ENCODE results near the gene ERLEC1.

DNA sequence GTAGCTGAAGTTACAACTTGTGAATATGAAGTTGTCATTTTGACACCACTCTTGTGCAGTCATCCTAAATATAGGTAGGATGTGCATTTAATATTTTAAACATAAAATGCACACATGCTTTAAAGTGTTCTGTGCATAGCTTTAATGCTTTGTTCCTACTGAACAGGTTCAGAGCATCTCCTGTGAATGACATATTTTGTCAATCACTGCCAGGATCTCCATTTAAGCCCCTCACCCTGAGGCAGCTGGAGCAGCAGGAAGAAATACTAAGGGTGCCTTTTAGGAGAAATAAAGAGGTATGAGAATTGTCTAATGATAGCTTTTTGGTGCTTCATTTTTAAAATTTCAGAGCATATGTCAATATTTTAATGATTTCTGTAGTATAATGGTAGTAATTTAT lies 14.7 kb downstream of the ERLEC1 start:
- no peak for TF ChIP-seq CSDC2 (CRISPR knock-in tag; IDR thresholded peaks at IDR 0.05)
- no peak for TF ChIP-seq ZNF70 (CRISPR knock-in tag; IDR thresholded peaks at IDR 0.05)
- TF ChIP-seq RARB (CRISPR knock-in tag; IDR thresholded peaks at IDR 0.05), result no peak
- no peak for TF ChIP-seq ARNTL (CRISPR knock-in tag; IDR thresholded peaks at IDR 0.05; ENCODE audit: borderline replicate concordance, low read depth)
- no peak for TF ChIP-seq ZFP30 (CRISPR knock-in tag; IDR thresholded peaks at IDR 0.05)
- TF ChIP-seq, protein P1, sequence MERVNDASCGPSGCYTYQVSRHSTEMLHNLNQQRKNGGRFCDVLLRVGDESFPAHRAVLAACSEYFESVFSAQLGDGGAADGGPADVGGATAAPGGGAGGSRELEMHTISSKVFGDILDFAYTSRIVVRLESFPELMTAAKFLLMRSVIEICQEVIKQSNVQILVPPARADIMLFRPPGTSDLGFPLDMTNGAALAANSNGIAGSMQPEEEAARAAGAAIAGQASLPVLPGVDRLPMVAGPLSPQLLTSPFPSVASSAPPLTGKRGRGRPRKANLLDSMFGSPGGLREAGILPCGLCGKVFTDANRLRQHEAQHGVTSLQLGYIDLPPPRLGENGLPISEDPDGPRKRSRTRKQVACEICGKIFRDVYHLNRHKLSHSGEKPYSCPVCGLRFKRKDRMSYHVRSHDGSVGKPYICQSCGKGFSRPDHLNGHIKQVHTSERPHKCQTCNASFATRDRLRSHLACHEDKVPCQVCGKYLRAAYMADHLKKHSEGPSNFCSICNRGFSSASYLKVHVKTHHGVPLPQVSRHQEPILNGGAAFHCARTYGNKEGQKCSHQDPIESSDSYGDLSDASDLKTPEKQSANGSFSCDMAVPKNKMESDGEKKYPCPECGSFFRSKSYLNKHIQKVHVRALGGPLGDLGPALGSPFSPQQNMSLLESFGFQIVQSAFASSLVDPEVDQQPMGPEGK (CRISPR knock-in tag; IDR thresholded peaks at IDR 0.05; ENCODE audit: borderline replicate concordance), result no peak
- TF ChIP-seq, protein P2, sequence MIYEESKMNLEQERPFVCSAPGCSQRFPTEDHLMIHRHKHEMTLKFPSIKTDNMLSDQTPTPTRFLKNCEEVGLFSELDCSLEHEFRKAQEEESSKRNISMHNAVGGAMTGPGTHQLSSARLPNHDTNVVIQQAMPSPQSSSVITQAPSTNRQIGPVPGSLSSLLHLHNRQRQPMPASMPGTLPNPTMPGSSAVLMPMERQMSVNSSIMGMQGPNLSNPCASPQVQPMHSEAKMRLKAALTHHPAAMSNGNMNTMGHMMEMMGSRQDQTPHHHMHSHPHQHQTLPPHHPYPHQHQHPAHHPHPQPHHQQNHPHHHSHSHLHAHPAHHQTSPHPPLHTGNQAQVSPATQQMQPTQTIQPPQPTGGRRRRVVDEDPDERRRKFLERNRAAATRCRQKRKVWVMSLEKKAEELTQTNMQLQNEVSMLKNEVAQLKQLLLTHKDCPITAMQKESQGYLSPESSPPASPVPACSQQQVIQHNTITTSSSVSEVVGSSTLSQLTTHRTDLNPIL (CRISPR knock-in tag; IDR thresholded peaks at IDR 0.05; ENCODE audit: low read depth), result no peak
- no peak for TF ChIP-seq ZNF565 (CRISPR knock-in tag; conservative IDR thresholded peaks at IDR 0.05; ENCODE audit: low read depth)
- TF ChIP-seq TCF4 (CRISPR knock-in tag; IDR thresholded peaks at IDR 0.05; ENCODE audit: borderline replicate concordance), result no peak
- TF ChIP-seq ZC3H10 (CRISPR knock-in tag; IDR thresholded peaks at IDR 0.05), result no peak
- TF ChIP-seq, protein P3, sequence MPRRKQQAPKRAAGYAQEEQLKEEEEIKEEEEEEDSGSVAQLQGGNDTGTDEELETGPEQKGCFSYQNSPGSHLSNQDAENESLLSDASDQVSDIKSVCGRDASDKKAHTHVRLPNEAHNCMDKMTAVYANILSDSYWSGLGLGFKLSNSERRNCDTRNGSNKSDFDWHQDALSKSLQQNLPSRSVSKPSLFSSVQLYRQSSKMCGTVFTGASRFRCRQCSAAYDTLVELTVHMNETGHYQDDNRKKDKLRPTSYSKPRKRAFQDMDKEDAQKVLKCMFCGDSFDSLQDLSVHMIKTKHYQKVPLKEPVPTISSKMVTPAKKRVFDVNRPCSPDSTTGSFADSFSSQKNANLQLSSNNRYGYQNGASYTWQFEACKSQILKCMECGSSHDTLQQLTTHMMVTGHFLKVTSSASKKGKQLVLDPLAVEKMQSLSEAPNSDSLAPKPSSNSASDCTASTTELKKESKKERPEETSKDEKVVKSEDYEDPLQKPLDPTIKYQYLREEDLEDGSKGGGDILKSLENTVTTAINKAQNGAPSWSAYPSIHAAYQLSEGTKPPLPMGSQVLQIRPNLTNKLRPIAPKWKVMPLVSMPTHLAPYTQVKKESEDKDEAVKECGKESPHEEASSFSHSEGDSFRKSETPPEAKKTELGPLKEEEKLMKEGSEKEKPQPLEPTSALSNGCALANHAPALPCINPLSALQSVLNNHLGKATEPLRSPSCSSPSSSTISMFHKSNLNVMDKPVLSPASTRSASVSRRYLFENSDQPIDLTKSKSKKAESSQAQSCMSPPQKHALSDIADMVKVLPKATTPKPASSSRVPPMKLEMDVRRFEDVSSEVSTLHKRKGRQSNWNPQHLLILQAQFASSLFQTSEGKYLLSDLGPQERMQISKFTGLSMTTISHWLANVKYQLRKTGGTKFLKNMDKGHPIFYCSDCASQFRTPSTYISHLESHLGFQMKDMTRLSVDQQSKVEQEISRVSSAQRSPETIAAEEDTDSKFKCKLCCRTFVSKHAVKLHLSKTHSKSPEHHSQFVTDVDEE (CRISPR knock-in tag; IDR thresholded peaks at IDR 0.05), result no peak
- TF ChIP-seq PPARA (CRISPR knock-in tag; IDR thresholded peaks at IDR 0.05; ENCODE audit: borderline replicate concordance), result no peak
- no peak for TF ChIP-seq BACH2 (CRISPR knock-in tag; IDR thresholded peaks at IDR 0.05; ENCODE audit: borderline replicate concordance)
